A549 (cell line): ENCODE results near the gene RXRA.

ENCODE experiments used
- BHLHE40 ChIP-seq: IDR thresholded peaks from 2 replicates; pipeline ENCODE4 v1.6.1; 2012; ENCODE audit warnings: low read depth, low read length, inconsistent platforms
- CHD2 ChIP-seq: fragments of 150-350 bp; IDR thresholded peaks from 2 replicates; pipeline ENCODE4 v1.6.1; 2014; ENCODE audit warnings: low read length; ENCODE audit not compliant: partially characterized antibody
- CTCF ChIP-seq: fragments of >200 bp; sonication (Bioruptor Twin); formaldehyde crosslinking; IDR thresholded peaks from 3 replicates; pipeline ENCODE4 v1.5.1; 2016
- EP300 ChIP-seq, 2 experiments: fragments of >200 bp; sonication (Bioruptor Twin); formaldehyde crosslinking; IDR thresholded peaks; 2 replicates in 1 of 2; 3 replicates in 1 of 2; pipeline ENCODE4 v1.6.1; 2016 to 2017
- HDAC2 ChIP-seq: fragments of 200-600 bp; sonication (generic); IDR thresholded peaks from 2 replicates; pipeline ENCODE4 v1.6.1; 2016
- ZFP36 ChIP-seq: fragments of 450-650 bp; IDR thresholded peaks from 2 replicates; pipeline ENCODE4 v1.6.1; 2014; ENCODE audit warnings: borderline replicate concordance; ENCODE audit not compliant: partially characterized antibody

GRCh38 chr9:134370638-134371037 lies 44.4 kb downstream of the RXRA start:
- no peak for TF ChIP-seq HDAC2
- no peak for TF ChIP-seq EP300 (IDR thresholded peaks at IDR 0.05)
- no peak for TF ChIP-seq ZFP36
- TF ChIP-seq CHD2 = no peak
- TF ChIP-seq CTCF = no peak
- no peak for TF ChIP-seq BHLHE40
